ENCODE data around the gene ME3. TPM values are rescaled to one million over a fixed set of nuclear protein-coding genes. Genes with fewer than 3 reads are reported as not detected.

Gene ME3
- total and polyA plus RNA-seq, 12 donors: 13.9 to 128 (median 44.5) TPM

DNA sequence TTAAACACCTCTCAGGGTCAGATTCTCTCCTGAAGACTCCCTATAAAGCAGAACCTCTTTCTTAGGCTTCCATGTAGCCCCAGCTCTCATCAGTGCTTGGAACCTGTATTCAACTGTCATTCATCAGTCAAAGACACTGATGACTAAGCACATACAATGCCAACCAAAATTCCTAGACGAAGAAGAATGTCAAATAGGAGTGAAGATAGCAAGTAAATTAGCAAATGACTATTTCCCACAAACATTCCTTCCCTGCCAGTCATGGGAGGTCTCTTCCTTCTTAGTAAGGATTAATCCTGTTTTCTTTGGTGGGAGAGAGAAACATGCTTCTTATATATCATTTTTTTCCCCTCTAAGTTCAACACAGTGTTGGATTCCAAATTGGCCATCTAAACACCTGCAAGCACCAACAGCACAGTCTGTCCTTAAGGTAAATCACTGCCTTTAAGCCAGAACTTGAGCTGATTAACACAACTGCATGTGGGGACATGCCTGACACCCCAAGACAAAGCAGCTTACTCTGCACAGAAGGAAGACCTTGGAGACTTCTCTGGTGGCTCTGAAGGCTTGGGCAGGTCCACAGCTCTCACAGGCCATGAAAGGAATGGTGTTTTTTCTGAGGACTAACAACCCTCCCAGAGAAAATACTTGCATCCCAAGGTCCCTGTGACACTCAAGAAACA lies 47.5 kb upstream of the ME3 start:
- intact Hi-C loops (cut with DNase I): no loop called here
- H3K9me3 ChIP-seq (replicated peaks in 1 of 3): no peaks in the 10 kb centered on the region
- no peaks in the 10 kb centered on the region for H3K27me3 ChIP-seq
- TF ChIP-seq, protein P1, sequence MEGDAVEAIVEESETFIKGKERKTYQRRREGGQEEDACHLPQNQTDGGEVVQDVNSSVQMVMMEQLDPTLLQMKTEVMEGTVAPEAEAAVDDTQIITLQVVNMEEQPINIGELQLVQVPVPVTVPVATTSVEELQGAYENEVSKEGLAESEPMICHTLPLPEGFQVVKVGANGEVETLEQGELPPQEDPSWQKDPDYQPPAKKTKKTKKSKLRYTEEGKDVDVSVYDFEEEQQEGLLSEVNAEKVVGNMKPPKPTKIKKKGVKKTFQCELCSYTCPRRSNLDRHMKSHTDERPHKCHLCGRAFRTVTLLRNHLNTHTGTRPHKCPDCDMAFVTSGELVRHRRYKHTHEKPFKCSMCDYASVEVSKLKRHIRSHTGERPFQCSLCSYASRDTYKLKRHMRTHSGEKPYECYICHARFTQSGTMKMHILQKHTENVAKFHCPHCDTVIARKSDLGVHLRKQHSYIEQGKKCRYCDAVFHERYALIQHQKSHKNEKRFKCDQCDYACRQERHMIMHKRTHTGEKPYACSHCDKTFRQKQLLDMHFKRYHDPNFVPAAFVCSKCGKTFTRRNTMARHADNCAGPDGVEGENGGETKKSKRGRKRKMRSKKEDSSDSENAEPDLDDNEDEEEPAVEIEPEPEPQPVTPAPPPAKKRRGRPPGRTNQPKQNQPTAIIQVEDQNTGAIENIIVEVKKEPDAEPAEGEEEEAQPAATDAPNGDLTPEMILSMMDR (IDR thresholded peaks at IDR 0.05): no peak
- TF ChIP-seq POLR2A (IDR thresholded peaks at IDR 0.05): no peak
- no peaks in the 10 kb centered on the region for H3K4me1 ChIP-seq (replicated peaks in 1 of 2)
- no peak overlapping the region for H3K4me3 ChIP-seq
- no peak for DNase-seq
- no peaks in the 10 kb centered on the region for H3K36me3 ChIP-seq (replicated peaks in 1 of 2)
- no peak overlapping the region for H3K27ac ChIP-seq
- 25 to 38% (median 35%) methylated on average over 1 of the region's 1 CpG for WGBS, 4 donors

DNA sequence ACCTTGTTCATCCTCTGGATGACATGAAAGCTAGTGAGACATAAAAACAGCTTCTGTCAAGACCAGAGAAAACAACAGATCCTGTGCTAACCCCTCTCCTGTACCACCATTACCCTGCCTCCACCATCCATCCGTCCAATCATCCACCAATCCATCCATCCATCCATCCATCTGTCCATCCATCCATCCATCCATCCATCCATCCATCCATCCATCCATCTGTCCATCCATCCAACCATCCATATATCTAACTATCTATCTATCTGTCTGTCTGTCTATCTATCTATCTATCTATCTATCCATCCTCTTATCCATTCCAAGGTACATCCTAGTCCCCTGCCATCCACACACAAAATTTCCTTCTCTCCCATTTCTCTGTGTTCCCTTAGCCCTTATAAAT lies 46.6 kb upstream of the ME3 start:
- TF ChIP-seq POLR2A (IDR thresholded peaks at IDR 0.05): no peak
- TF ChIP-seq, protein P1 (IDR thresholded peaks at IDR 0.05): no peak
- Histone ChIP-seq H3K27ac (no peak overlapping the region), H3K9me3 (replicated peaks in 1 of 3) (no peaks in the 10 kb centered on the region), H3K27me3 (no peaks in the 10 kb centered on the region), H3K4me3 (no peak overlapping the region), H3K4me1 (replicated peaks in 1 of 2) (no peaks in the 10 kb centered on the region), H3K36me3 (replicated peaks in 1 of 2) (no peaks in the 10 kb centered on the region)
- intact Hi-C loops (cut with DNase I): no loop called here
- DNase-seq: no peak
- WGBS, 4 donors: 79 to 95% (median 88%) methylated on average over 1 of the region's 1 CpG

- no peaks in the 10 kb centered on the region for H3K4me1 ChIP-seq (replicated peaks in 1 of 2)
- no peak for DNase-seq
- intact Hi-C loops (cut with DNase I): no loop called here
- WGBS, 4 donors: 78 to 90% (median 84%) methylated on average over 1 of the region's 1 CpG
- H3K9me3 ChIP-seq (replicated peaks in 1 of 3): no peaks in the 10 kb centered on the region
- no peaks in the 10 kb centered on the region for H3K36me3 ChIP-seq (replicated peaks in 1 of 2)
- no peak overlapping the region for H3K27ac ChIP-seq
- H3K4me3 ChIP-seq: no peak overlapping the region
- TF ChIP-seq POLR2A (IDR thresholded peaks at IDR 0.05): no peak
- TF ChIP-seq, protein P1 (IDR thresholded peaks at IDR 0.05): no peak
- H3K27me3 ChIP-seq: no peaks in the 10 kb centered on the region
Measured at GRCh38 chr11:86718521-86718920, 46.1 kb upstream of the ME3 start.

- intact Hi-C loops (cut with DNase I): no loop called here
Measured at GRCh38 chr11:86717817-86718501, 45.5 kb upstream of the ME3 start.

More at GRCh38 chr11:86717817-86718501, 45.5 kb upstream of the ME3 start:
- WGBS, 4 donors: 55 to 68% (median 62%) methylated on average over 3 of the region's 3 CpGs
- Histone ChIP-seq H3K36me3 (replicated peaks in 1 of 2) (no peaks in the 10 kb centered on the region), H3K4me1 (replicated peaks in 1 of 2) (no peaks in the 10 kb centered on the region), H3K27ac (no peak overlapping the region), H3K27me3 (no peaks in the 10 kb centered on the region), H3K9me3 (replicated peaks in 1 of 3) (no peaks in the 10 kb centered on the region), H3K4me3 (no peak overlapping the region)
- TF ChIP-seq POLR2A (IDR thresholded peaks at IDR 0.05): no peak
- TF ChIP-seq, protein P1 (IDR thresholded peaks at IDR 0.05): no peak
- no peak for DNase-seq
